Loucy (cell line): Measurements from ENCODE around the gene MPDZ.

Experiments
- H2AFZ ChIP-seq: fragments of 200-600 bp; sonication (generic); 2 replicates; pipeline ENCODE4 v1.6.0; 2016; ENCODE audit warnings: antibody characterized with exemption, mild to moderate bottlenecking, low read length, moderate library complexity
- H3F3A ChIP-seq: fragments of 200-600 bp; 2 replicates; pipeline ENCODE4 v1.6.0; 2016; ENCODE audit warnings: antibody characterized with exemption, low read depth, mild to moderate bottlenecking
- H3K27me3 ChIP-seq: fragments of 200-600 bp; sonication (generic); 2 replicates; pipeline ENCODE4 v1.6.1; 2014; ENCODE audit warnings: low read length, mild to moderate bottlenecking; ENCODE audit not compliant: insufficient read depth, poor library complexity, severe bottlenecking
- H3K36me3 ChIP-seq: fragments of 200-600 bp; sonication (generic); 2 replicates; pipeline ENCODE4 v1.6.1; 2016; ENCODE audit warnings: low read length; ENCODE audit not compliant: insufficient read depth
- H3K4me1 ChIP-seq: fragments of 200-600 bp; sonication (generic); 2 replicates; pipeline ENCODE4 v1.5.1; 2014; ENCODE audit warnings: low read length, mild to moderate bottlenecking; ENCODE audit not compliant: insufficient read depth, poor library complexity, severe bottlenecking
- H3K4me2 ChIP-seq: fragments of 200-600 bp; sonication (generic); 2 replicates; pipeline ENCODE4 v1.6.0; 2014; ENCODE audit warnings: antibody characterized with exemption, low read length, low read depth, mild to moderate bottlenecking; ENCODE audit not compliant: poor library complexity, severe bottlenecking
- H3K4me3 ChIP-seq: fragments of 200-600 bp; sonication (generic); 2 replicates; pipeline ENCODE4 v1.5.1; 2014; ENCODE audit warnings: low read length, mild to moderate bottlenecking, mixed read lengths; ENCODE audit not compliant: poor library complexity, severe bottlenecking
- H3K79me2 ChIP-seq: fragments of 200-600 bp; sonication (generic); 2 replicates; pipeline ENCODE4 v1.6.1; 2014; ENCODE audit warnings: low read length; ENCODE audit not compliant: insufficient read depth
- H3K9ac ChIP-seq: fragments of 200-600 bp; sonication (generic); 2 replicates; pipeline ENCODE4 v1.6.0; 2014; ENCODE audit warnings: mild to moderate bottlenecking, low read depth, low read length, moderate library complexity; ENCODE audit not compliant: poor library complexity, severe bottlenecking
- H3K9me2 ChIP-seq: fragments of 200-600 bp; sonication (generic); replicated peaks from 2 replicates; pipeline ENCODE4 v1.6.1; 2016; ENCODE audit warnings: low read depth, low read length, mixed read lengths
- H3K9me3 ChIP-seq: fragments of 200-600 bp; sonication (generic); 2 replicates; pipeline ENCODE4 v1.6.1; 2014; ENCODE audit warnings: mild to moderate bottlenecking, antibody characterized with exemption, low read length, low read depth; ENCODE audit not compliant: insufficient read depth
- H4K20me1 ChIP-seq: fragments of 200-600 bp; sonication (generic); 2 replicates; pipeline ENCODE4 v1.6.0; 2014; ENCODE audit warnings: antibody characterized with exemption, low read length, mild to moderate bottlenecking; ENCODE audit not compliant: insufficient read depth, poor library complexity, severe bottlenecking
- EZH2phosphoT487 ChIP-seq: fragments of 200-600 bp; IDR thresholded peaks from 2 replicates; pipeline ENCODE4 v1.6.1; 2018; ENCODE audit warnings: antibody characterized with exemption, mild to moderate bottlenecking, moderate library complexity, borderline replicate concordance
- TF ChIP-seq, protein P1 (sequence below): fragments of 200-600 bp; sonication (generic); conservative IDR thresholded peaks from 2 replicates; pipeline ENCODE4 v1.5.1; 2014; ENCODE audit warnings: mild to moderate bottlenecking, antibody characterized with exemption, low read length

MPDZ gene

DNA sequence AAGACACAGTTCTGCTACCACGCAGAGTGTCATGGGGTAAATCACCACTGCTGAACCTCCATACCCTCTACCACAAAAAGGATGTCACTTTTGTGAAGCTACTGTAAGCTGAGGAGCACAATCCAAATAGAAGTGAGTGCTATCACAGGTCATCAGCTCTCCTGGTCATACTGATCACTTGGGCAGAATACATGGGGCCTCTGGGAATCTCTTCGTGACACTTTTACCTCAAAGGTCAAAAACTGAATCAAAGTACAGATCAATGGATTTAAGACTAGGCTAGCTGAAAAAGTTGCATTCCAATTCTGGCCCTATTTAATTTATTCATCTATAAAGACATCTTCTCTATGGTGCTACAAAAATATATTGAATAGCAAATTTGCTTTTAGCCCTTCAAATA is 115.5 kb downstream of the MPDZ start:
- TF ChIP-seq, protein P1, sequence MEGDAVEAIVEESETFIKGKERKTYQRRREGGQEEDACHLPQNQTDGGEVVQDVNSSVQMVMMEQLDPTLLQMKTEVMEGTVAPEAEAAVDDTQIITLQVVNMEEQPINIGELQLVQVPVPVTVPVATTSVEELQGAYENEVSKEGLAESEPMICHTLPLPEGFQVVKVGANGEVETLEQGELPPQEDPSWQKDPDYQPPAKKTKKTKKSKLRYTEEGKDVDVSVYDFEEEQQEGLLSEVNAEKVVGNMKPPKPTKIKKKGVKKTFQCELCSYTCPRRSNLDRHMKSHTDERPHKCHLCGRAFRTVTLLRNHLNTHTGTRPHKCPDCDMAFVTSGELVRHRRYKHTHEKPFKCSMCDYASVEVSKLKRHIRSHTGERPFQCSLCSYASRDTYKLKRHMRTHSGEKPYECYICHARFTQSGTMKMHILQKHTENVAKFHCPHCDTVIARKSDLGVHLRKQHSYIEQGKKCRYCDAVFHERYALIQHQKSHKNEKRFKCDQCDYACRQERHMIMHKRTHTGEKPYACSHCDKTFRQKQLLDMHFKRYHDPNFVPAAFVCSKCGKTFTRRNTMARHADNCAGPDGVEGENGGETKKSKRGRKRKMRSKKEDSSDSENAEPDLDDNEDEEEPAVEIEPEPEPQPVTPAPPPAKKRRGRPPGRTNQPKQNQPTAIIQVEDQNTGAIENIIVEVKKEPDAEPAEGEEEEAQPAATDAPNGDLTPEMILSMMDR = no peak
- no peak for TF ChIP-seq EZH2phosphoT487
- Histone ChIP-seq H3K4me3 (no peak overlapping the region), H3K27me3 (no peaks in the 10 kb centered on the region), H3K9me2 (no peaks in the 10 kb centered on the region), H3K9me3 (no peaks in the 10 kb centered on the region), H3K4me2 (no peak overlapping the region), H3K79me2 (no peaks in the 10 kb centered on the region), H3K36me3 (no peaks in the 10 kb centered on the region), H3K9ac (no peak overlapping the region), H3K4me1 (no peaks in the 10 kb centered on the region), H3F3A (no peaks in the 10 kb centered on the region), H4K20me1 (no peaks in the 10 kb centered on the region), H2AFZ (no peak overlapping the region)

DNA sequence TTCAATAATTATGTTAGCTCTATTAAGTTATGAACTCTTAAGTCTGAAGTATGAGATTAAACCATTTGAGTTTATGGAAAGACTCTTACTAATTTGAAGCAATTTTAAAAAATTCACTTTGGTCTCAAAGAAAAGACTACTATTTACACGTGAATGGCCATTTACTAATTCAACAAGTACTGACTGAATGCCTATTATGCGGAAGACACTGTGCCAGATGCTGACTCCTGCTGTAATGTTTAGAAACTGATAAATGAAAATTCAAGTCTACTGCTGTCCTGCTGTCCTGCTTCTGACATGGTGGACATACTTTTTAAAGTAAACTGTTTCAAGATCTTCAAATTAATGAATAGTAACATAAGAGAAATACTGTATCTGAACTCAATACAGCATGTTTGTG is 116.2 kb downstream of the MPDZ start:
- H3F3A ChIP-seq = no peaks in the 10 kb centered on the region
- H3K36me3 ChIP-seq = no peaks in the 10 kb centered on the region
- H4K20me1 ChIP-seq = no peaks in the 10 kb centered on the region
- H3K79me2 ChIP-seq = no peaks in the 10 kb centered on the region
- H3K27me3 ChIP-seq = no peaks in the 10 kb centered on the region
- no peak overlapping the region for H2AFZ ChIP-seq
- no peak overlapping the region for H3K9ac ChIP-seq
- TF ChIP-seq, protein P1 = no peak
- no peak for TF ChIP-seq EZH2phosphoT487
- no peaks in the 10 kb centered on the region for H3K4me1 ChIP-seq
- H3K9me3 ChIP-seq = no peaks in the 10 kb centered on the region
- H3K9me2 ChIP-seq = no peaks in the 10 kb centered on the region
- H3K4me2 ChIP-seq = no peak overlapping the region
- H3K4me3 ChIP-seq = no peak overlapping the region

DNA sequence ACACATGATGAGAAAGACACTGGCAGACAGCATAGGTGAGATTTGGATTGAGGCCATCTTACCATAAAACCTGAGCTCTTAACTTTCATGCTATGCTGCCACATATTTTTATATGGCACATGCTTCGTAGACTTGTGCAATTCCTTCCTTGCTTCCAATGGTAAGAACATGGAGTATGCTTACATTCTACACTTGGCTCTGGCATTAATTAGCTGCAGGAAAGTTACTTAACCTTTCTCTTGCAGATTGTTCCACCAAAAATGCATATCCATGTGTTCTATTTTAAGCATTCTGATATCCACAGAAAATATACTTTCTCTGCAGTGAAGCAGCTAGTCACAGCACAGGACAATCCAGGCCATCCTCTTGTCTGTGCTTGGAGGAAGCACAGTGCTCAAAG is 119.4 kb downstream of the MPDZ start:
- Histone ChIP-seq H3K36me3 (no peaks in the 10 kb centered on the region), H3K4me1 (no peaks in the 10 kb centered on the region), H3F3A (no peaks in the 10 kb centered on the region), H3K27me3 (no peaks in the 10 kb centered on the region), H3K9me3 (no peaks in the 10 kb centered on the region), H3K79me2 (no peaks in the 10 kb centered on the region), H3K4me2 (no peak overlapping the region), H3K9me2 (no peaks in the 10 kb centered on the region), H3K4me3 (no peak overlapping the region), H3K9ac (no peak overlapping the region), H4K20me1 (no peaks in the 10 kb centered on the region), H2AFZ (no peak overlapping the region)
- TF ChIP-seq EZH2phosphoT487 = no peak
- TF ChIP-seq, protein P1 = no peak
